Glutamatergic neuron (in vitro differentiated cells): ENCODE results near the gene ZDHHC18. TPM values are rescaled to one million over a fixed set of nuclear protein-coding genes. Genes with fewer than 3 reads are reported as not detected.
A peak's percentile ranks its signal among the peaks of the same experiment; 100 is the strongest.

Experiments used
- DNase-seq: peaks from one replicate; pipeline ENCODE4 v3.0.0; 2022
- H3K27ac Mint-ChIP-seq: one replicate; pipeline ENCODE4 v1.8.0; 2020; ENCODE audit warnings: mild to moderate bottlenecking, mixed read lengths, inconsistent platforms; ENCODE audit not compliant: unreplicated experiment
- H3K27me3 Mint-ChIP-seq: one replicate; pipeline ENCODE4 v1.8.0; 2020; ENCODE audit warnings: mild to moderate bottlenecking, moderate library complexity, mixed read lengths, inconsistent platforms; ENCODE audit not compliant: unreplicated experiment
- H3K36me3 Mint-ChIP-seq: one replicate; pipeline ENCODE4 v1.8.0; 2020; ENCODE audit warnings: mild to moderate bottlenecking, mixed read lengths, inconsistent platforms; ENCODE audit not compliant: unreplicated experiment
- H3K4me1 Mint-ChIP-seq: one replicate; pipeline ENCODE4 v1.8.0; 2020; ENCODE audit warnings: mild to moderate bottlenecking, low read depth, mixed read lengths, inconsistent platforms; ENCODE audit not compliant: unreplicated experiment
- H3K4me3 Mint-ChIP-seq: one replicate; pipeline ENCODE4 v1.8.0; 2020; ENCODE audit warnings: mild to moderate bottlenecking, mixed read lengths, inconsistent platforms; ENCODE audit not compliant: unreplicated experiment
- H3K9me3 Mint-ChIP-seq: one replicate; pipeline ENCODE4 v1.8.0; 2020; ENCODE audit warnings: mild to moderate bottlenecking, moderate library complexity, mixed read lengths, inconsistent platforms; ENCODE audit not compliant: unreplicated experiment
- total RNA-seq: library from RNA; stranded (reverse); fragmentation: NEBNext Ultra II Directional; extraction: Animal tissue kit (Norgen Biotek cat#: 25700); gene quantifications from one replicate; pipeline ENCODE4 v1.2.1, GENCODE V29; 2021; ENCODE audit not compliant: unreplicated experiment
- TF ChIP-seq, protein P1 (sequence below): fragments of 200-600 bp; sonication (generic); IDR thresholded peaks from one replicate; pipeline ENCODE4 v1.5.0; 2021; ENCODE audit not compliant: partially characterized antibody, unreplicated experiment

The ZDHHC18 gene
- total RNA-seq, 1 donor from 2014 or later = 52.6 TPM

DNA sequence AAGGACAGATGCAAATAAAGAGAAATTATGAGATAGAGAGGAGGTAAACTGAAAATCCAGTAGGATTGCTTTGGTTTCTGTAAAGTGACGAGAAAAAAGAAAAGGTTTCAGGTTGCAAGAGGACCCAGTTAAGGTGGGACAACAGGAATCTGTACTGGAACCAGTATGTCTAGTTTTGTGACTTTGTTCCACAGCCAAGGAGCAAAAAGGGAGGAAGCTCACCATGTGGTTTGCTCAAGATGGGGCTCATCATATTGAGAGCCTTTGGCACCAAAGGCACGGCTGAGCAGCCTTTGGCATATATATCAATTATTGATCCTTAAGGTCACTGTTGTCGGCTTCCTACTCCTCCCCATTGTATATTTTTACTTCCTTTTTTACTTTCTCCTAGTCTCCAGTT lies 1.8 kb upstream of the ZDHHC18 start:
- no peak overlapping the region for H3K4me3 Mint-ChIP-seq
- peaks cover 13% of the 10 kb centered on the region for H3K27me3 Mint-ChIP-seq
- no peaks in the 10 kb centered on the region for H3K36me3 Mint-ChIP-seq
- peaks cover 16% of the 10 kb centered on the region for H3K4me1 Mint-ChIP-seq
- TF ChIP-seq, protein P1, sequence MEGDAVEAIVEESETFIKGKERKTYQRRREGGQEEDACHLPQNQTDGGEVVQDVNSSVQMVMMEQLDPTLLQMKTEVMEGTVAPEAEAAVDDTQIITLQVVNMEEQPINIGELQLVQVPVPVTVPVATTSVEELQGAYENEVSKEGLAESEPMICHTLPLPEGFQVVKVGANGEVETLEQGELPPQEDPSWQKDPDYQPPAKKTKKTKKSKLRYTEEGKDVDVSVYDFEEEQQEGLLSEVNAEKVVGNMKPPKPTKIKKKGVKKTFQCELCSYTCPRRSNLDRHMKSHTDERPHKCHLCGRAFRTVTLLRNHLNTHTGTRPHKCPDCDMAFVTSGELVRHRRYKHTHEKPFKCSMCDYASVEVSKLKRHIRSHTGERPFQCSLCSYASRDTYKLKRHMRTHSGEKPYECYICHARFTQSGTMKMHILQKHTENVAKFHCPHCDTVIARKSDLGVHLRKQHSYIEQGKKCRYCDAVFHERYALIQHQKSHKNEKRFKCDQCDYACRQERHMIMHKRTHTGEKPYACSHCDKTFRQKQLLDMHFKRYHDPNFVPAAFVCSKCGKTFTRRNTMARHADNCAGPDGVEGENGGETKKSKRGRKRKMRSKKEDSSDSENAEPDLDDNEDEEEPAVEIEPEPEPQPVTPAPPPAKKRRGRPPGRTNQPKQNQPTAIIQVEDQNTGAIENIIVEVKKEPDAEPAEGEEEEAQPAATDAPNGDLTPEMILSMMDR = no peak
- peaks cover 6% of the 10 kb centered on the region for H3K9me3 Mint-ChIP-seq
- no peak overlapping the region for H3K27ac Mint-ChIP-seq
- no peak for DNase-seq

DNA sequence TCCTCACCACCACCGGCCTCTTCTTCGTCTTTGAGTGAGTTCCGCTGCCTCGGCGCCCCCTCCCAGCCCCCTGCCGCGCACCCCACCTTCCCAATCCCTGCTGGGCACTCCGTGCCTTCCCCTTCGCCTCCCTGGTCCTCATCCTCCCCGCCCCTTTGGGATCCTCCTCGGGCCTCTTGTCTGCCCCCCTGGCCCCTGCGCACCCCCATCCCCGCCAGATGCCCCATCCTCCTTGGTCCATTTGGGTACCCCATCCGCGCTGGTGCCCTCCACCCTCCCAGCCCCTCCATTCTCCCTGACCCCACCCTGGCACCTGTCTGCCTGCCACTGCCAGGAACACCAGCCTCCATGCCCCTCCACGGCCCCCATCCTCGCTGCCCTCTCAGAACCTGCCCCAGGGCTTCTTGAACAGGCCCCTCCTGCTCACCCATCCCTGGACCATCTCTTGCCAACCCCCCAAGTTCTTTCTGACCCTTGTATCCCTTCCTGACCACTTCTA lies 667 bp downstream of the ZDHHC18 start:
- DNase-seq = no peak

DNA sequence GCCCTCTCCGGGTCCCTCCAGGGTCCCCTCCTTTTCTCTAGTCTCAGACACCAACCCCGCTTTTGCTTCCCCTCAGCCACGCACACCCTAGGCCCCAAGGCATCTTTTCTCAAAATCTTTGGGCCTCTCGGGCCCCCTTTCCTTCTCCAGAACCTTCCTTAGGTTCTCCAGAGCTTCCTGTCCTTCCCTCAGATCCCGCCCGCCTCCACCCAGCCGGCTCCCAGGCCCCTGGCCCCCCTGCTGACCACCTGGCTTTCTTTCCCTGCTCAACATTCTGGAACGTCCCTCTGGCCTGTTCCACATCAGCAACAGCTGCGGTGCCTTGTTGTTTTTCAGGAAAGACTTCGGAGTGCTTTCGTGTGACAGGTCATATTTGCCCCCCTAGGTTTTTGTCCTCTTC lies 1.2 kb downstream of the ZDHHC18 start:
- Mint-ChIP-seq H3K27ac (peak overlapping the region; percentile 90), H3K27me3 (peaks cover 11% of the 10 kb centered on the region), H3K9me3 (peaks cover 7% of the 10 kb centered on the region), H3K36me3 (no peaks in the 10 kb centered on the region), H3K4me3 (peak overlapping the region; percentile 91), H3K4me1 (peaks cover 26% of the 10 kb centered on the region)
- TF ChIP-seq, protein P1 = no peak
- DNase-seq = peak; percentile 53

More for the DNA sequence above, 667 bp downstream of the ZDHHC18 start:
- Mint-ChIP-seq H3K27ac (peak overlapping the region; percentile 90), H3K4me3 (peak overlapping the region; percentile 91), H3K27me3 (peaks cover 11% of the 10 kb centered on the region), H3K36me3 (no peaks in the 10 kb centered on the region), H3K4me1 (peaks cover 24% of the 10 kb centered on the region), H3K9me3 (peaks cover 7% of the 10 kb centered on the region)
- TF ChIP-seq, protein P1 = no peak

DNA sequence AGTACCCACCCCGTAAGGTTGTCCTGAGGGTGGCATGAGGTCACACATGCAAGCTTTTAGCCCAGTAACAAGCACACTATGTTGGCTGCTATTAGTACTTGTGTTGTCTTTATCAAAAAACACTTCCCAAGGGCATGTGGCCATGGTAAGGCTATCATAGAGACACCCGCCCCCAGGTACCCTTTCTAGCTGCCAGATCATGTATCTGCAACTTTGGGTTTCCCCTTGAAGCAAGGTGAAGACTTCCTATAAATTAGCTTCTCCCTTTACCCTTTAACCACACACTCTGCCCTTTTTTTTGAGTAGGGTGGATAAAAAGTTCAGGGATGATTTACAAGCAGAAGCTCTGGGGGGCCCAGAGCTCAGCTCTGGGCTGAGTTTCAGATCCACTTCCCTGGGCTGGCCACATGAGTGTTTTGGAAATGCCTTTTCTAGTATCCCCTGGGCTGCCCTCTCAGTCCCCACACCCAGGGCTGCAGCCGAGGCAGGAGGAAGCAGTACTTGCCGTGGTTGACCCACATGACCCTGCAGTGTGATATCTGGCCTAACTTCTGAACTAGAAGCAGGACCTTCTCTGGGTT lies 2.0 kb downstream of the ZDHHC18 start:
- Mint-ChIP-seq H3K4me1 (peaks cover 26% of the 10 kb centered on the region), H3K27ac (no peak overlapping the region), H3K27me3 (peaks cover 11% of the 10 kb centered on the region), H3K9me3 (peaks cover 7% of the 10 kb centered on the region), H3K36me3 (no peaks in the 10 kb centered on the region), H3K4me3 (peak overlapping the region; percentile 91)
- TF ChIP-seq, protein P1 = no peak
- DNase-seq = no peak

DNA sequence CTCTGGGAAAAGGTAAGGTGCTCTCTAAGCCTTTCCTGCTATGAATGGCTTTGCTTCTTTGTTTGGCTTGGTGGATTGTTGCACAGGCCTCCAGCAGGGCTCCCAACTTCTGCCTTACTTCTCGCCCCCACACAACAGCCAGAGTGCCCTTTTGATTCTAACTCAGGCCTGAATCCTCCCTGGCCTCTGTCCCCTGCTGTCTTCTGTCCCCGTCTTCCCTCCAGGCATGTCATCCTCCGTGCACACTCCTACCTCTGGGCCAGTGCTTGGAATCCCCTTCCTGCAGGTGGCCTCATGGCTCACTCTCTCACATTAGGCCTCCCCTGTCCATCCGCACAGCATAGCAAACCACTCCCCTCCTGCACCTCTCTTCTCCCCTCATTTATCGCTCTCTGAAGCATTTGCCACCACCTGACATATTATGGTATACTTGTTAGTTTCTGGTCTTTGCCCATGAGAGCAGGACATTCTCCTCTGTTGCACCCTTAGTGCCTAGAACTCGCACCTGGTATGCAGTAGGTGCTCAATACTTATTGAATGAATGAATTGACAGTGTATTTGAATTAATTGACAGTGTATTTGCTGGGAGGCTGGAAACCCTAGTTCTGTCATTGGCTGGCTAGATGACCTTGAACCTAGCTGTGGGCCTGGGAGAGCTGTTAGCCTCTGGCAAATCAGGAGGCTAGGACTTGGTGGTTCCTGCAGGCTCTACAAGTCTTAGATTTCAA lies 2.9 kb downstream of the ZDHHC18 start:
- peaks cover 13% of the 10 kb centered on the region for H3K27me3 Mint-ChIP-seq
- no peaks in the 10 kb centered on the region for H3K36me3 Mint-ChIP-seq
- H3K4me1 Mint-ChIP-seq = peaks cover 26% of the 10 kb centered on the region
- H3K9me3 Mint-ChIP-seq = peaks cover 7% of the 10 kb centered on the region
- H3K27ac Mint-ChIP-seq = peak overlapping the region; percentile 29
- TF ChIP-seq, protein P1 = no peak
- DNase-seq = no peak
- peak overlapping the region; percentile 50 for H3K4me3 Mint-ChIP-seq
